Neural crest cell (in vitro differentiated cells): Measurements from ENCODE around the gene KCNMA1. TPM values are rescaled to one million over a fixed set of nuclear protein-coding genes. Genes with fewer than 3 reads are reported as not detected.
"Not testable (repeated sequence)": the region's sequence is repeated elsewhere in the genome, so short reads cannot be mapped to it uniquely, and the experiment has no call there.

Experiments
- DNase-seq: peaks from one replicate; pipeline ENCODE4 v3.0.0; 2021; ENCODE audit warnings: low read depth, mixed read lengths, low spot score
- H3K27ac Mint-ChIP-seq: one replicate; pipeline ENCODE4 v1.8.0; 2021; ENCODE audit warnings: mild to moderate bottlenecking, mixed read lengths; ENCODE audit not compliant: unreplicated experiment
- H3K27me3 Mint-ChIP-seq: 2 replicates; pipeline ENCODE4 v1.8.0; 2021; ENCODE audit warnings: low read depth, mild to moderate bottlenecking, mixed read lengths
- H3K36me3 Mint-ChIP-seq: 2 replicates; pipeline ENCODE4 v1.8.0; 2021; ENCODE audit warnings: low read depth, mild to moderate bottlenecking, mixed read lengths
- H3K4me1 Mint-ChIP-seq: 2 replicates; pipeline ENCODE4 v1.8.0; 2021; ENCODE audit warnings: mixed read lengths
- H3K4me3 Mint-ChIP-seq: one replicate; pipeline ENCODE4 v1.8.0; 2021; ENCODE audit warnings: mild to moderate bottlenecking, mixed read lengths
- H3K9me3 Mint-ChIP-seq: 2 replicates; pipeline ENCODE4 v1.8.0; 2021; ENCODE audit warnings: mixed read lengths
- CTCF ChIP-seq: fragments of 200-600 bp; sonication (generic); conservative IDR thresholded peaks from 2 replicates; pipeline ENCODE4 v1.5.0; 2021; ENCODE audit warnings: antibody characterized with exemption, mild to moderate bottlenecking
- total RNA-seq: library from RNA; stranded (reverse); gene quantifications from 2 replicates; pipeline ENCODE4 v1.2.1, GENCODE V29; 2021

KCNMA1 gene
- total RNA-seq, 1 donor from 2014 or later = 1.7 TPM

DNA sequence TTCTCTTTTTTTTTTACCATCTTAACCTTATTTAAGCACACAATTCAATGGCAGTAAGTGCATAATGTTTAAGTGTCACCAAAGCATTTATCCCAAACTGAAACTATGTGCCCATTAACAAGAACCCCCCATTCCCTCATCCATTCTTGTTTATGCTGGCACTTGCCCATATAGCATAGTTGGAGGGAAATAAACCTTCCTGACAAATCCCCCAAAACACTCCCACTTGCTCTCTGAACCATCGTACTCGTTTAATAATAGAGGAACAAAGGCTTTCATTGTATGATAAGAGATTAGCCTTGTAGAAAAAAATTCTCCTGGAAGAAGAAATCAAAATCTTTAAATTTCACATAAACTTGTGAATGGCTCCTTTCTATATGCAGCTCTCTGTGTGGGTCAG, 26.4 kb upstream of the KCNMA1 start:
- Mint-ChIP-seq H3K4me1 (peaks cover 31% of the 10 kb centered on the region), H3K36me3 (no peaks in the 10 kb centered on the region), H3K27me3 (peaks cover 2% of the 10 kb centered on the region), H3K9me3 (peaks cover 2% of the 10 kb centered on the region), H3K27ac (no peak overlapping the region), H3K4me3 (no peak overlapping the region)
- DNase-seq = no peak
- no peak for TF ChIP-seq CTCF

GRCh38 chr10:77661674-77662073, 24.1 kb upstream of the KCNMA1 start:
- H3K27ac Mint-ChIP-seq = no peak overlapping the region
- H3K9me3 Mint-ChIP-seq = peaks cover 5% of the 10 kb centered on the region
- H3K27me3 Mint-ChIP-seq = no peaks in the 10 kb centered on the region
- H3K4me1 Mint-ChIP-seq = peaks cover 27% of the 10 kb centered on the region
- no peak overlapping the region for H3K4me3 Mint-ChIP-seq
- H3K36me3 Mint-ChIP-seq = no peaks in the 10 kb centered on the region
- TF ChIP-seq CTCF = no peak
- DNase-seq = no peak

DNA sequence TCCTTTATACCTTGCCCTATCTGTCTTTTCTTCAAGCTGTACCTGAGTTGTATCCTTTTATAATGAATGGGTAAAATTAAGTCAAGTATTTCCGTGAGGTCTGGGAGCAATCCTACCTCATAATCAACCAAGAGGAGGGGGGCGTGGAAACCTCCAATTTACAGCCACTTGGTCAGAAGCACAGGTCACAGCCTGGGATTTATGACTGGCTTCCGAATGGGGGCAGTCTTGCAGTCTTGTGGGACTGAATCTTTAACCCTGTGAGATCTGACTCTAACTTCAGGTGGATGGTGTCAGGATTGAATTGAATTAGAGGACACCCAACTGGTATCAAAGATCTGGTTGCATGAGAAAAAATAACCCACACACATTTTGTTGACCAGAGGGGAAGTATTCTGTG, 23.5 kb upstream of the KCNMA1 start:
- H3K27ac Mint-ChIP-seq = no peak overlapping the region
- no peak overlapping the region for H3K4me3 Mint-ChIP-seq
- no peak for DNase-seq
- H3K27me3 Mint-ChIP-seq = no peaks in the 10 kb centered on the region
- H3K36me3 Mint-ChIP-seq = no peaks in the 10 kb centered on the region
- no peak for TF ChIP-seq CTCF
- peaks cover 27% of the 10 kb centered on the region for H3K4me1 Mint-ChIP-seq
- H3K9me3 Mint-ChIP-seq = peaks cover 5% of the 10 kb centered on the region

DNA sequence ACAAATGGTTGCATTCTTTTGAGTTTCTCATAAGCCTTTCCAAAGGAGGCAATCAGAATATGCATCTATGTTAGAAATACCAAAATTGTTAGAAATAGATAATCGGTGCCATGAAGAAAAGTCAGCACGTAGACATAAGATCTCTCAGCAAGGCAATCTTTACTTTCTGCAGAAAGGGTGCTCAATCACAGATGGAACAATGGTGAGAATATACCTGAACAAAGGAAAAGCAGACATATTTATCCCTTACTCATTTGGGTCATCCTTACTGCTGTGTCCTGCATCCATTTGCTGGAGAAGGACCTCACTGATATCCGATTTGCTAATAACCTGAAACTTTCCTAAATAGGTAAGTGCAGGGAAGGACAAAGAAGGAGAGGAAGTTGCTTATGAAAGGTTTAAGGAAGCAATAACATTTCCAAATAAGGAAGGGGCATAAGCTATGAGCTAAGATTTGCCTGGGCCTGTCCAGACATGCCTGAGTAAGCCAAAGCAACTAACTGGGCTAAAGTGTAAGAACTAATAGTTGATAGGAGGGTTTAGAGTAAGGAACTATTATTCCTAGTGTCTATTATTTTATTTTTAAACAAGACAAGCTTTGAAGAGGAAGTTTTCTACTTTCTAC, 21.6 kb upstream of the KCNMA1 start:
- not testable (repeated sequence) for DNase-seq, H3K36me3 Mint-ChIP-seq, H3K4me3 Mint-ChIP-seq, H3K27ac Mint-ChIP-seq, H3K27me3 Mint-ChIP-seq, H3K9me3 Mint-ChIP-seq
- peaks cover 24% of the 10 kb centered on the region for H3K4me1 Mint-ChIP-seq

DNA sequence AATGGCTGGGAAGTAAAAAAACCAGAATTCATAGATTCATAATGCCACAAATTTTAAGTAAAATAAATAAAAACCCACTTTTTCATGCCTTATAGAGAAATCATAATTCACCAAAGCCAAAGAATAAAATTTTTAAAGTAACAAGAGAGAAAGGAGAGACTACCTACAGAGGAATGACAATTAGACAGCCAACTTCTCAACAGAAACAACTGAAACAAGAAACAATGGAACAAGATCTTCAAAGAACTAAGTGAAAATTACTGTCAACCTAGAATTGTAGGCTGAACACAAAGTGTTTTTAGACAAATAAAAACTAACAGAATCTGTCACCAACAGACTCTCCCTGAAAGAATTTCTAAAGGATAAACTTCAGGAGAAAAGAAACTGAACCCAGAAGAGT, 15.6 kb upstream of the KCNMA1 start:
- DNase-seq = no peak
- peaks cover 4% of the 10 kb centered on the region for H3K9me3 Mint-ChIP-seq
- peaks cover 4% of the 10 kb centered on the region for H3K36me3 Mint-ChIP-seq
- H3K4me3 Mint-ChIP-seq = no peak overlapping the region
- peaks cover 8% of the 10 kb centered on the region for H3K27me3 Mint-ChIP-seq
- H3K27ac Mint-ChIP-seq = no peak overlapping the region
- H3K4me1 Mint-ChIP-seq = no peaks in the 10 kb centered on the region
- no peak for TF ChIP-seq CTCF

GRCh38 chr10:77649333-77650331, 12.0 kb upstream of the KCNMA1 start:
- H3K36me3 Mint-ChIP-seq = peaks cover 4% of the 10 kb centered on the region
- H3K27me3 Mint-ChIP-seq = peaks cover 17% of the 10 kb centered on the region
- peaks cover 4% of the 10 kb centered on the region for H3K9me3 Mint-ChIP-seq
- no peak overlapping the region for H3K4me3 Mint-ChIP-seq
- no peak for DNase-seq
- no peak overlapping the region for H3K27ac Mint-ChIP-seq
- no peaks in the 10 kb centered on the region for H3K4me1 Mint-ChIP-seq
- no peak for TF ChIP-seq CTCF
